Measurements from ENCODE around the gene CCDC157.

The CCDC157 gene

DNA sequence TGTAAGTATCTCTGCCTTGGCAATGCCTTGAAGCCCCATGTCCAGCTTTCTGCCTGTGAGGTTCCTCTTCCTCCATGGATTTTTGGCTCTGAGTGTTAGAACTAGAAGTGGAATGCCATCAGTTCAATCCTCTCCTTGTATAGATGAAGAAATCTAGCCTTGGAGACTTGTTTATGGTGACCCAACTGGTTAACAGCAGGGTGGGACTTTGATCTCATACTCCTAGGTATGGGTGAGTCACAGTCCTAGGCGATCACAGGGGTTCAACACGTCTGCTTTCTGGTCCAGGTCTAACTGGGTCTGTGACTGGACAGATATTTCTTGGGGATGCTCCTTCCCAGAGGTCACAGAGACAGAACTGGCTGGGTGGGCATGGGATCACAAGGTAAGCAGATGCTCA is 59.6 kb downstream of the CCDC157 start:
- DNase-seq, result no peak

DNA sequence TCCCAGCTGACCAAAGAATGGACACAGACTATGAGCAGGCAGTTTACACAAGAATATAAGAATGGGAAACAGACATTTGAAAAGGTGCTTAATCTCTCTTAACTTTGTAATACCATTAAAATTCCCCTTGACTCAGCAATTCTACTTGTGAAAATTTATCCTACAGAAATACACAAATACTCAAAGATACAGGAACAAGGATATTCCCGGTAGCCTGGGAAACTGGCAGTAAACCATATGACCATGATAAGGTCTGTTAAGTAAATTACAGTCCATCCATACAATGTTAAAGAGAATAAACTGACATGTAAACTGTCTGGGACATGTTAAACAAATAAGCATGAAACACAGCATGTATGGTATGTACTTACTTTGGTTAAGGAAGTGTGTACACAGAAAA is 60.0 kb downstream of the CCDC157 start:
- DNase-seq, result no peak

DNA sequence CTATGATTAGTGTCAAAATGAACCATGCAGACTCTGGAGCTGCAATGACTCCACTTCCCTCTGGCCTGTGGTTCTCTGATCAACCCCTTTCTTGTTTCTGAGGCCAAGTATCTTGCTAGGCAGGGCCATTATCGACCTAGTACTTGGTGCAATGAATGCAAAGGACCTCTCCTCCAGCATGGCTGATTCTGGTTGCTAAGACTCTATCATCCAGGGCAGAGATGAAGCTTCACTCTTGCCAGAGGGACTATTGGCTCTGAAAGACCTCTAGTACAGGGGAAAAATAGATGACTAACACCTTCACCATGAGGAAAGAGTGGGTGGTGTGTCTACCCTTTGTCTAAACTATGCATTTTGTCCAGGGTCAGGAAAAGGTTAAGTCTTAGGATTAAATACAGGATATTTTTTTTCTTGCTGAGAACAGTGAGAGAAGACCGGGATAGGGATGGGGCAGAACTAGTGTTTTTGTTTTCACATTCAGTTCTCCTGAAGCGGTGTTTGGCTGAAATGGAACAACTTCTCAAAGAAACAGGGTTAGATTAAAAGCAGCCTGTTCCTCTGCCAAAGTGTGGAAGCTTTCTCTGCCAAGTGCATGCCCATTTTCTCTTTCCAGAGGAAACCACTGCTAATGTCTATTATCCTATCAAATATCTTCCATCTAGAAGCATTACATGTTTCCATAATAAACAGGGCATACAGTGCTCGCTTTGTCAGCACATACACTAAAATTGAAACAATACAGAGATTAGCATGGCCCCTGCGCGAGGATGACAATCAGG is 63.7 kb downstream of the CCDC157 start:
- DNase-seq, result no peak

DNA sequence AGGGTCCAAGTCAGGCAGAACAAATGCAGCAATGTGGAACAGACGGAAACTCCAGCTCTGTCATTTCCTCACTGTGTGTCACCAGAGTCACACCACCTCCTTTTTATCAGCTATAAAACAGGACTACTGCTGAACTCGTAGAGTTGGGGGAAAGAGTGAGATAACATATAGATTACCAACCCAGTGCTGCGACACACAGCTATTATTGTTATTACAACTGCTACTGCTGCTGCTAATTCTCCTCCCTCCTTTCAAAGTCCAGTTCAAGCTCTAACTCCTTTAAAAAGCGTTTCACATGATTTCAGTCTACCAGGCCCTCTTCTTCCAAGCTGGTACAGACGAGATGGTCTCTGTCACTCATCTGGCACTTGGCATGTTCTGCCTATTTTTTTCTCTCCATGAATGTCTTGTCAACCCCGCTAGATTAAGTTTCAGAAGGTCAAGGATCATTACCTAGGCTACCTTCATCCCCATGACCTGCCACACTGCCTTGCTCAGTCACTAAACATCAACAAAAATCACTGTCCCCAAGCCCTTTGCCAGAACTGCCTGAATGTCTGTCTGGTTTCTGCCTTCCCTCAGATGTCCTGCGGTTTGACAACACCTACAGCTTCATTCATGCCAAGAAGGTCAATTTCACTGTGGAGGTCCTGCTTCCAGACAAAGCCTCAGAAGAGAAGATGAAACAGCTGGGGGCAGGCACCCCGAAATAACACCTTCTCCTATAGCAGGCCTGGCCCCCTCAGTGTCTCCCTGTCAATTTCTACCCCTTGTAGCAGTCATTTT is 65.1 kb downstream of the CCDC157 start:
- no peak for DNase-seq

DNA sequence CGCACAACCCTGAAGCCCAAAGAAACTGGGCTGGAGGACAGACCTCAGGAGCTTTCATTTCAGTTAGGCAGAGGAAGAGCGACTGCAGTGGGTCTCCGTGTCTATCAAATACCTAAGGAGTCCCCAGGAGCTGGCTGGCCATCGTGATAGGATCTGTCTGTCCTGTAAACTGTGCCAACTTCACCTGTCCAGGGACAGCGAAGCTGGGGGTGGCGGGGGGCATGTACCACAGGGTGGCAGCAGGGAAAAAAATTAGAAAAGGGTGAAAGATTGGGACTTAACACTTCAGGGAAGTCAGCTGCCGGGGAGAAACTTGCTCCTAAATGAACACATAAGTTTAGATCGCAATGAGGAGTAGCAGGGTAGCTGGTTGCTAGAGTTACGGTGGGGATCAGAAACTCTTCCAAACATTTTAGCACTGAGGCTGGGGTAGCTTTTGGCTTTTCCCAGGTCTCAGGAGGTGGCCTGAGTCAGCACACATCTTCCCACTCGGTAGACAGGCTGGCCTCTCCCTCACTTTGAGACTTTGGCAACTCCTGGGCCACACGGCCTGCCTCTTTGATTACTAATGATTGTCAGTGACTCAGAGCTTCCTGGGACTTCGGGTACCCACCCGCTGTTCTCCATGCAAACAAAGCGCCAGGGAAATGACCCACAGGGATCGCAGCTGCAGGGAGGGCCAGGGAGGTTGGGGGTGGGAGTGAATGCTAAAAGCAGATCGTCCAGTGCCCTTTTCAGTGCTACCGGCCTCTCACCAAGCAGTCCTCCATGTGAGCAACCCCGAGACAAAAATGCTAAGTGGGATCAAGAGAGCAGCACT is 65.9 kb downstream of the CCDC157 start:
- DNase-seq, result no peak

DNA sequence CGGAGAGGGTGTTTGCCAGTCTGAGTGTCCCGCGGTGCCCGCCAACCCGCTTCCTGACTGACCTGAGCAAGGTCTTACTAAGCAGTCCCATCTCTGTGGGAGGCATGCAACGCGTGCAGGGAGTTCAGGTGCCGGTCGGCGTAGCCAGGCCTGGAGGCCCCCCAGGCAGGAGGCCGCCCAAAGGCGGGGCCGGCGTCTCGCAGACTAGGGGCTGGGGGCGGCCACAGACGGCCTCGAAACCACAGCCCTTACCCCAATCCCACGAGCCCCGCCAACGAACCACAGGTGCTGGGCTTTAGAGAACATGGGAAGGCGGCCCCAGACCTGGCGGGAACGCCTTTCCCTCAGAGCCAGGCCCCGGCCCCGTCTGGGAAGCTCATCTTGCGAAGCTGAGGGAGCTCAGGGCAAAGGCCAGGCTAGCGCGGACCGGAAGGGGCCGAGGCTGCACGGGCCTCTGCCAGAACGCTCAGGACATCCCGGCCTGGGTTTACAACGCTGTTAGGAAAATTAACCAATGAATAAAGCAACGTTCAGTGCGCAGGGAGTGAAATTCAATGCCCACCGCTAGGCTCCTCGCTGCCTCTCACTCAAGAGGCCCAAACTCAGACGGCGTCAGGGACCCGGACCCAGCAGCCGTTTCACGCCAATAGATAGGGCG is 66.6 kb downstream of the CCDC157 start:
- no peak for DNase-seq

DNA sequence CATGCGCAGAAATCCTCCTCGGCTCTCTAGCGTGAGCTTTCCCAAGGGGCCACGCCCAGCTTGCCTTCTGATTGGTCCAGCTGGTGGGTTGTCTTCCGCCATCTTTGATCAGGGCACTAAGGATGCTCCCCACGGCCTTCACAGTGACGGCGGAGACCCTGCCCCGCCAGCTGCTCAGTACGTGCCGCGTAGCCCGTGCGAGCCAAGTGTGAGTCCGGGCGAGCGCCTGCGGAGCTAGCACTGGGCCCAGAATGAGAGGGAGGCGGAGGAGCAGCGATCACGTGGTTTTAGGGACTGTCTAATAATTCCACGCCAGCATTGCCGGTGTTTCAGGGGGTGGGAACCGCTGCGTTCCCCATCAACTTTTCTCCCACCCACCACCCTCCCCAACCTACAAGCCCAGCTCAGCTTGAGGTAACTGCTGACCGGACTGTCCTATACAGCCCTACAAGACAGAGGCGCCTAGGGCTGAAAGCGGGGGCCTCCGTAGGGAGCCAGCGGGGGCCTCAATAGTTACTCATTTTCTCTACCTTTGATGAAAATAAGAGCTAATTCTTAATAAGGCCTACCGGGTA is 67.2 kb downstream of the CCDC157 start:
- peak; percentile 97 for DNase-seq

DNA sequence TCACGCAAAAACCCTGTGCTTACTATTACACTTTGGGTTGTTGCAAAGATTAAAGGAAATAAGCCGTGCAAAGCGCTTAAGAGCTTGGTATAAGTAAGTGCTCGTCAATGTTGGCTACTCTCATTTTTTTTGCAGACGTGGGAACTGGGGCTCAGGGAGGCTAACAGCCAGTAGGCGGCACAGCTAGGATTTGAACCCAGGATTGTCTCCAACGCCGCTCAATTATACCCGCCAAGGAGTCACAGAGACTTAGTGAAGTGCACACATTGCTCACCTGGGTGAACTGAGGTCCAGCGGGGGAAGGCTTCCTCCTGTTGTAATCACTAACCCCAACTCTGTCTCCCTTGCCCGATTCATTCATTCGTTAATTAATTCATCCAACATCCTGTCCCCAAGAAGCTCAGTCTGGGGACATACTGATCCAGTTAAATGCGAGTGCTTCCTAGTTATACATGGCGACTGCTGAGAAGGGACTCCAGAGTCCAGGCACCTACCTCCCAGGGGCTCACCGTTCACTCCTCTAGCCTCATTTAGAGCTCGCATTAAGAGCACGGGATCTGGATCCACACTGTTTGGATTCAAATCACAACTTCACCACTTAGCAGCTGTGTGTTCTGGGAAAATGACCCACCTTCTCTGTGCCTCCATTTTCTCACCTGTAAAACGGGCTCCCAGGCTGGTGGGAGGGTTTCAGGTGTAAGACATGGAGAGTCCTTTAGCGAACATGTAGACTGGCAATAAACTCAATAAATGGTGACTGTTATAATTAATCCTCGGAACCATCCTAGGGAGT is 67.9 kb downstream of the CCDC157 start:
- DNase-seq, result no peak

DNA sequence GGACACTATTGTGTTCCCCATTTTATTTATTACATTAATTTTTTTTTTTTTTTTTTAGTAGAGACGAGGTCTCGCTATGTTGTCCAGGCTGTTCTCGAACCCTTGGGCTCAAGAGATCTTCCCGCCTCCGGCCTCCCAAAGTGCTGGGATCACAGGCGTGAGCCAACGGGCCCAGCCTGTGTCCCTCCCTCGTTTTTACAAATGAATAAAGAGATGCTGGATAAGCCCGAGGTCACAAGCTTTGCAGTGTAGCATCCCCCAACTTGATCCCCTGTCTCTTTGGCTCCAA is 68.5 kb downstream of the CCDC157 start:
- no peak for DNase-seq

DNA sequence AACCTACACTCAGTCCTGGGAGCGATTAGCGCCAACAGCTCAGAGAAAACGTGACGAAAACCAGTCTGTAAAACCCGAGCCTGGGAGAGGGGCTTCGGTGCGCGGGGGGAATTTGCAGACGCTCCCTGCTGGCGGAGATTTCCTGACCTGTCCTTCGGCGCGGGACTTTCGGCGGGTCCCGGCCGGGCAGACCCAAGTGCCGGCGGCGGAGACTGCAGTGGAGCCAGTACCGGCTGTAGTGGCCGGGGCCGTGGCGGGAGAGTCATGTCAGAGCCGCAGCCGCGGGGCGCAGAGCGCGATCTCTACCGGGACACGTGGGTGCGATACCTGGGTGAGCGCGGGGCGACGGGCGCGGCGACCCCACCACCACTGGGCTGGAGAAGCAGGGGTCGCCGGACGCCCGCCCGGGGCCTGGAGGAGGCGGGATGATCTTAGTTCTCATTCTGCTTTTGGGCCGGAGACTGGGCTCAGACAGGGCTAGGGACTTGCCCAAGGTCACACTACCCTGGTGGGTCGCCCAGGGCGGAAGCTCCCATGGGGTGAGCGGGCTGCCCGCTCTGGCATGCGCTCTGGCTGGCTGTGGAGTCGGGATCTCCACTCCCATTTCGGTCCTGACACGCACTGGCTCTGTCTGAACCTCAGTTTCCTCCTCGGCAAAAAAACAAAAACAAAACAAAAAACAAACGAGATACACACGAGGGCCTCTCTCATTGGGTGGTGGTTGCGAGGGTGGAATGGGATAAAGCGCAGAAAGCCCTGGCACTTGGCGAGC is 69.0 kb downstream of the CCDC157 start, which contains the start of gene MTFP1:
MTFP1 (plus strand) TSS at position 153 of the 772 bp plus-strand sequence; CDS start at position 265, 112 bp downstream.
- peak; percentile 24 for DNase-seq
